IMR-90 (cell line): ENCODE data around the gene SSH2. TPM values are rescaled to one million over a fixed set of nuclear protein-coding genes. Genes with fewer than 3 reads are reported as not detected.

ENCODE experiments used
- ATAC-seq: fragments of 200-7000 bp; cut with Tn5 transposase; 2 replicates; pipeline ENCODE4 v1.9.1; 2020; ENCODE audit warnings: low read depth, mild to moderate bottlenecking, moderate library complexity
- BruUV-seq: library from RNA; stranded (reverse); fragments of 400-500 nt; replicated peaks from 2 replicates; lab custom pipeline; 2021; lab: Mats Ljungman, UMichigan
- CTCF ChIA-PET: fragments of 300-600 bp; formaldehyde crosslinking; extraction: SDS; loops from one replicate; lab custom pipeline; 2021; ENCODE audit warnings: antibody characterized with exemption; lab: Yijun Ruan, JAX
- POLR2A ChIA-PET: fragments of 300-600 bp; sonication (Branson Sonifier 250); formaldehyde crosslinking; loops from one replicate; lab custom pipeline; 2022; ENCODE audit warnings: antibody characterized with exemption; ENCODE audit not compliant: unreplicated experiment; lab: Charles Lee
- DNase-seq: peaks from one replicate; pipeline ENCODE4 v3.0.0; 2013
- H2AFZ ChIP-seq: replicated peaks from 2 replicates; pipeline ENCODE3; 2013; ENCODE audit warnings: low read length, mild to moderate bottlenecking; ENCODE audit not compliant: poor library complexity
- H2AK5ac ChIP-seq: 2 replicates; pipeline ENCODE4 v1.6.1; 2013; ENCODE audit warnings: low read depth, low read length, inconsistent platforms
- H2AK9ac ChIP-seq: replicated peaks from 2 replicates; pipeline ENCODE3; 2013; ENCODE audit warnings: mild to moderate bottlenecking, low read depth, low read length, moderate library complexity; ENCODE audit not compliant: poor library complexity
- H2BK120ac ChIP-seq: 2 replicates; pipeline ENCODE4 v1.6.1; 2013; ENCODE audit warnings: low read depth, low read length, inconsistent platforms
- H2BK15ac ChIP-seq: 3 replicates; pipeline ENCODE4 v1.6.1; 2013; ENCODE audit warnings: low read depth, low read length, inconsistent platforms
- H2BK20ac ChIP-seq: 2 replicates; pipeline ENCODE4 v1.6.1; 2013; ENCODE audit warnings: low read depth, mild to moderate bottlenecking, inconsistent platforms, low read length, moderate library complexity
- H2BK5ac ChIP-seq: 2 replicates; pipeline ENCODE4 v1.6.1; 2013; ENCODE audit warnings: mild to moderate bottlenecking, low read depth, low read length, inconsistent platforms; ENCODE audit not compliant: poor library complexity, severe bottlenecking
- H3K14ac ChIP-seq: replicated peaks from 2 replicates; pipeline ENCODE4 v1.6.1; 2013; ENCODE audit warnings: low read depth, low read length, inconsistent platforms
- H3K18ac ChIP-seq: 2 replicates; pipeline ENCODE4 v1.6.1; 2013; ENCODE audit warnings: low read depth, low read length, control low read depth
- H3K23ac ChIP-seq: 2 replicates; pipeline ENCODE4 v1.6.1; 2013; ENCODE audit warnings: low read depth, low read length, inconsistent platforms
- H3K27ac ChIP-seq: 2 replicates; pipeline ENCODE4 v1.5.1; 2013; ENCODE audit warnings: mild to moderate bottlenecking, control low read depth, low read length; ENCODE audit not compliant: insufficient read depth
- H3K27me3 ChIP-seq: 2 replicates; pipeline ENCODE4 v1.6.1; 2013; ENCODE audit warnings: low read length; ENCODE audit not compliant: control insufficient read depth, insufficient read depth
- H3K36me3 ChIP-seq: 2 replicates; pipeline ENCODE4 v1.6.1; 2013; ENCODE audit warnings: low read length, mixed read lengths; ENCODE audit not compliant: control insufficient read depth, insufficient read depth
- H3K4ac ChIP-seq: 2 replicates; pipeline ENCODE4 v1.6.1; 2013; ENCODE audit warnings: low read depth, low read length, inconsistent platforms
- H3K4me1 ChIP-seq: 2 replicates; pipeline ENCODE4 v1.6.1; 2013; ENCODE audit warnings: low read length, mixed read lengths; ENCODE audit not compliant: control insufficient read depth, insufficient read depth
- H3K4me2 ChIP-seq: 2 replicates; pipeline ENCODE4 v1.6.1; 2013; ENCODE audit warnings: low read depth, mild to moderate bottlenecking, control low read depth, low read length, moderate library complexity
- H3K4me3 ChIP-seq: 2 replicates; pipeline ENCODE4 v1.5.1; 2013; ENCODE audit warnings: low read depth, mild to moderate bottlenecking, control low read depth, low read length, moderate library complexity; ENCODE audit not compliant: insufficient read depth
- H3K56ac ChIP-seq: 2 replicates; pipeline ENCODE4 v1.6.1; 2013; ENCODE audit warnings: low read length, inconsistent platforms; ENCODE audit not compliant: insufficient read depth; ENCODE audit errors: extremely low read depth
- H3K79me1 ChIP-seq, 2 experiments: 2 replicates each; pipeline ENCODE4 v1.6.1; 2013; ENCODE audit warnings: low read length in 2 of 2, inconsistent platforms in 1 of 2, low read depth in 1 of 2
- H3K9ac ChIP-seq: 2 replicates; pipeline ENCODE4 v1.6.1; 2013; ENCODE audit warnings: low read depth, low read length, control low read depth
- H3K9me1 ChIP-seq: 2 replicates; pipeline ENCODE4 v1.6.1; 2013; ENCODE audit warnings: low read length, inconsistent platforms; ENCODE audit not compliant: insufficient read depth
- H3K9me3 ChIP-seq: 2 replicates; pipeline ENCODE4 v1.6.1; 2013; ENCODE audit warnings: low read length; ENCODE audit not compliant: control insufficient read depth, insufficient read depth
- H4K20me1 ChIP-seq: 2 replicates; pipeline ENCODE4 v1.6.1; 2013; ENCODE audit warnings: low read length, inconsistent platforms; ENCODE audit not compliant: insufficient read depth
- H4K5ac ChIP-seq: 2 replicates; pipeline ENCODE4 v1.6.1; 2013; ENCODE audit warnings: mild to moderate bottlenecking, low read depth, low read length, control low read depth
- H4K8ac ChIP-seq, 2 experiments: 2 replicates each; pipeline ENCODE4 v1.6.1; 2013; ENCODE audit warnings: low read depth in 2 of 2, low read length in 2 of 2, control low read depth in 1 of 2, inconsistent platforms in 1 of 2
- H4K91ac ChIP-seq: 2 replicates; pipeline ENCODE4 v1.6.1; 2013; ENCODE audit warnings: low read depth, low read length, inconsistent platforms; ENCODE audit not compliant: insufficient read depth
- BHLHE40 ChIP-seq: fragments of 150-350 bp; IDR thresholded peaks from 2 replicates; pipeline ENCODE4 v1.6.1; 2016; ENCODE audit warnings: mild to moderate bottlenecking, low read depth, low read length
- CEBPB ChIP-seq: IDR thresholded peaks from 2 replicates; pipeline ENCODE4 v1.6.1; 2012; ENCODE audit warnings: low read depth, low read length, improper control_type of control experiment
- CHD1 ChIP-seq: IDR thresholded peaks from 2 replicates; pipeline ENCODE4 v1.6.1; 2012; ENCODE audit warnings: low read depth, low read length, improper control_type of control experiment
- CTCF ChIP-seq: conservative IDR thresholded peaks from 2 replicates; pipeline ENCODE4 v1.5.1; 2012; ENCODE audit warnings: mild to moderate bottlenecking, low read depth, low read length, improper control_type of control experiment
- ELK1 ChIP-seq: fragments of 150-350 bp; IDR thresholded peaks from 2 replicates; pipeline ENCODE4 v1.6.1; 2016; ENCODE audit warnings: low read depth, mild to moderate bottlenecking, low read length, moderate library complexity, borderline replicate concordance
- FOS ChIP-seq: fragments of 150-350 bp; IDR thresholded peaks from 2 replicates; pipeline ENCODE4 v1.6.1; 2016; ENCODE audit warnings: low read depth, low read length
- MAFK ChIP-seq: IDR thresholded peaks from 2 replicates; pipeline ENCODE4 v1.6.1; 2012; ENCODE audit warnings: low read depth, low read length, improper control_type of control experiment
- MAZ ChIP-seq: IDR thresholded peaks from 2 replicates; pipeline ENCODE4 v1.6.1; 2012; ENCODE audit warnings: low read depth, mild to moderate bottlenecking, low read length, improper control_type of control experiment, moderate library complexity, borderline replicate concordance
- NFE2L2 ChIP-seq: fragments of 150-350 bp; IDR thresholded peaks from 2 replicates; pipeline ENCODE4 v1.6.1; 2016; ENCODE audit warnings: low read depth, mild to moderate bottlenecking, low read length
- RAD21 ChIP-seq: IDR thresholded peaks from 2 replicates; pipeline ENCODE4 v1.6.1; 2012; ENCODE audit warnings: low read length, improper control_type of control experiment
- RCOR1 ChIP-seq: IDR thresholded peaks from 2 replicates; pipeline ENCODE4 v1.6.1; 2012; ENCODE audit warnings: mild to moderate bottlenecking, low read length, improper control_type of control experiment; ENCODE audit not compliant: insufficient replicate concordance
- RFX5 ChIP-seq: IDR thresholded peaks from 2 replicates; pipeline ENCODE4 v1.8.0; 2012; ENCODE audit warnings: low read depth, mild to moderate bottlenecking, low read length, moderate library complexity
- SMC3 ChIP-seq: fragments of 150-350 bp; IDR thresholded peaks from 2 replicates; pipeline ENCODE4 v1.6.1; 2016; ENCODE audit warnings: low read depth, mild to moderate bottlenecking, antibody characterized with exemption, low read length, moderate library complexity
- USF2 ChIP-seq: fragments of 150-350 bp; IDR thresholded peaks from 2 replicates; pipeline ENCODE4 v1.6.1; 2017; ENCODE audit warnings: mild to moderate bottlenecking, antibody characterized with exemption, low read length, low read depth
- WGBS, 2 experiments: methylation state at CpG; one replicate each; pipeline versions ENCODE4 v1.1.5 to v1.1.7; 2013; ENCODE audit warnings: missing lambda C conversion rate in 2 of 2; ENCODE audit not compliant: insufficient read length in 1 of 2; ENCODE audit errors: extremely low coverage in 2 of 2; 5-methylcytosine and 5-hydroxymethylcytosine counted together
- dilution Hi-C: fragments of 300-500 bp; cut with HindIII; formaldehyde crosslinking; loops from one replicate; pipeline ENCODE4 v1.14.3; 2018; ENCODE audit warnings: low sequenced_read_pairs; ENCODE audit not compliant: unreplicated experiment
- in situ Hi-C: fragments of 300-500 bp; cut with MboI; formaldehyde crosslinking; loops from 3 replicates; pipeline ENCODE4 v1.14.3; 2019; ENCODE audit warnings: low sequenced_read_pairs, inconsistent platforms, mixed read lengths
- intact Hi-C: fragments of 100-400 bp; cut with micrococcal nuclease; formaldehyde crosslinking; loops from 2 replicates; pipeline ENCODE4 v1.10.0; 2022
- polyA plus RNA-seq, 3 experiments: library from polyadenylated mRNA; depleted of rRNA; stranded (reverse); fragments of >200 nt; gene quantifications; 2 replicates each; pipeline ENCODE4 v1.2.3, GENCODE V29; 2012; ENCODE audit warnings: low replicate concordance in 1 of 3
- total RNA-seq: library from RNA; depleted of rRNA; stranded (reverse); fragments of >200 nt; gene quantifications from 2 replicates; pipeline ENCODE4 v1.2.3, GENCODE V29; 2012

SSH2 gene
- total and polyA plus RNA-seq, 2 of the 4 experiments (the other 2 are of a cell fraction): 9.3 TPM

- dilution Hi-C loops: no loop called here
- Histone ChIP-seq H4K5ac (no peak overlapping the region), H3K4ac (no peak overlapping the region), H2BK20ac (no peak overlapping the region), H3K4me2 (no peak overlapping the region), H2AK9ac (no peak overlapping the region), H4K91ac (no peak overlapping the region), H3K9ac (no peak overlapping the region), H3K9me3 (no peaks in the 10 kb centered on the region), H3K36me3 (peaks cover 2% of the 10 kb centered on the region; the same call in 1 of the 2 replicates), H2AK5ac (no peak overlapping the region), H2AFZ (no peak overlapping the region), H3K4me1 (no peaks in the 10 kb centered on the region), H3K23ac (no peak overlapping the region), H4K20me1 (peaks cover 6% of the 10 kb centered on the region; the same call in 1 of the 2 replicates), H4K8ac (no peak overlapping the region), H2BK15ac (no peak overlapping the region), H3K27me3 (no peaks in the 10 kb centered on the region; the same call in 1 of the 2 replicates), H3K27ac (no peak overlapping the region), H2BK120ac (no peak overlapping the region), H3K9me1 (peaks cover 8% of the 10 kb centered on the region), H3K14ac (no peak overlapping the region), H3K79me1 (0 out of 4 replicates have a peak, but pooled peaks cover 0 to 2% of the 10 kb centered on the region in 2 experiments), H2BK5ac (no peak overlapping the region), H3K4me3 (no peak overlapping the region), H3K18ac (no peak overlapping the region), H3K56ac (no peak overlapping the region)
- no peak for TF ChIP-seq CEBPB
- no peak for TF ChIP-seq BHLHE40
- no peak for TF ChIP-seq NFE2L2
- no peak for TF ChIP-seq RFX5
- TF ChIP-seq USF2: no peak
- TF ChIP-seq MAZ: no peak
- TF ChIP-seq RCOR1: no peak
- no peak for TF ChIP-seq CHD1
- no peak for TF ChIP-seq FOS
- TF ChIP-seq ELK1: no peak
- no peak for TF ChIP-seq RAD21
- TF ChIP-seq CTCF: no peak
- TF ChIP-seq MAFK: no peak
- TF ChIP-seq SMC3: no peak
- intact Hi-C loops: no loop called here
- POLR2A ChIA-PET: no interaction called here
- in situ Hi-C loops: no loop called here
- CTCF ChIA-PET: no interaction called here
- DNase-seq: no peak
- WGBS, 2 experiments: 100% methylated on average over 2 of the region's 16 CpGs; no CpG with 5 or more reads in 1 of the 2 experiments
- BruUV-seq: no TSS peak
- no peak for ATAC-seq
Observed at GRCh38 chr17:29614349-29615047, 315.5 kb downstream of the SSH2 start.
